Measurements from ENCODE around the gene FPGT. TPM values are rescaled to one million over a fixed set of nuclear protein-coding genes. Genes with fewer than 3 reads are reported as not detected.

Gene FPGT
- polyA plus RNA-seq, 1 experiment: 6.2 TPM

GRCh38 chr1:74236440-74236839 is 38.4 kb downstream of the FPGT start:
- no peaks in the 10 kb centered on the region for H3K27me3 ChIP-seq (ENCODE audit: control insufficient read depth, insufficient read depth, low read length)
- POLR2A ChIA-PET: no interaction called here

GRCh38 chr1:74237035-74237434 is 39.0 kb downstream of the FPGT start:
- TF ChIP-seq CTCF (IDR thresholded peaks at IDR 0.05; ENCODE audit: insufficient read depth, low read depth, low read length): no peak
- DNase-seq (ENCODE audit: low read depth): no peak
- Histone ChIP-seq H3K4me3 (ENCODE audit: low read depth, low read length) (no peak overlapping the region), H3K36me3 (ENCODE audit: control insufficient read depth, insufficient read depth, low read length) (no peaks in the 10 kb centered on the region), H3K27me3 (ENCODE audit: control insufficient read depth, insufficient read depth, low read length) (no peaks in the 10 kb centered on the region)
- CTCF ChIA-PET: no interaction called here
- POLR2A ChIA-PET: no interaction called here

More at GRCh38 chr1:74236440-74236839, 38.4 kb downstream of the FPGT start:
- DNase-seq (ENCODE audit: low read depth): no peak
- H3K4me3 ChIP-seq (ENCODE audit: low read depth, low read length): no peak overlapping the region
- CTCF ChIA-PET: no interaction called here
- no peaks in the 10 kb centered on the region for H3K36me3 ChIP-seq (ENCODE audit: control insufficient read depth, insufficient read depth, low read length)
- TF ChIP-seq CTCF (IDR thresholded peaks at IDR 0.05; ENCODE audit: insufficient read depth, low read depth, low read length): no peak

- Histone ChIP-seq H3K27me3 (ENCODE audit: control insufficient read depth, insufficient read depth, low read length) (no peaks in the 10 kb centered on the region), H3K4me3 (ENCODE audit: low read depth, low read length) (no peak overlapping the region), H3K36me3 (ENCODE audit: control insufficient read depth, insufficient read depth, low read length) (no peaks in the 10 kb centered on the region)
- no peak for DNase-seq (ENCODE audit: low read depth)
- no peak for TF ChIP-seq CTCF (IDR thresholded peaks at IDR 0.05; ENCODE audit: insufficient read depth, low read depth, low read length)
- CTCF ChIA-PET: no interaction called here
- POLR2A ChIA-PET: no interaction called here
Measured at GRCh38 chr1:74237787-74238186, 39.7 kb downstream of the FPGT start.

- POLR2A ChIA-PET: no interaction called here
- CTCF ChIA-PET: no interaction called here
- TF ChIP-seq CTCF (IDR thresholded peaks at IDR 0.05; ENCODE audit: insufficient read depth, low read depth, low read length): no peak
Measured at GRCh38 chr1:74245168-74245772, 47.2 kb downstream of the FPGT start.

GRCh38 chr1:74246315-74246714 is 48.3 kb downstream of the FPGT start:
- TF ChIP-seq CTCF (IDR thresholded peaks at IDR 0.05; ENCODE audit: insufficient read depth, low read depth, low read length): no peak
- Histone ChIP-seq H3K36me3 (ENCODE audit: control insufficient read depth, insufficient read depth, low read length) (no peaks in the 10 kb centered on the region), H3K4me3 (ENCODE audit: low read depth, low read length) (no peak overlapping the region), H3K27me3 (ENCODE audit: control insufficient read depth, insufficient read depth, low read length) (no peaks in the 10 kb centered on the region)
- no peak for DNase-seq (ENCODE audit: low read depth)
- ChIA-PET CTCF (no interaction called here), POLR2A (no interaction called here)

More at GRCh38 chr1:74245168-74245772, 47.2 kb downstream of the FPGT start:
- Histone ChIP-seq H3K27me3 (ENCODE audit: control insufficient read depth, insufficient read depth, low read length) (no peaks in the 10 kb centered on the region), H3K36me3 (ENCODE audit: control insufficient read depth, insufficient read depth, low read length) (no peaks in the 10 kb centered on the region), H3K4me3 (ENCODE audit: low read depth, low read length) (no peak overlapping the region)
- no peak for DNase-seq (ENCODE audit: low read depth)
